Effector memory CD4-positive, alpha-beta T cell (primary cell): Measurements from ENCODE around the gene PPP2R2B.

Experiments
- DNase-seq, 3 donors: peaks; one replicate each; pipeline ENCODE4 v3.0.0-alpha.2; 2020
- H3K27ac ChIP-seq: 2 replicates; pipeline ENCODE4 v1.7.0; 2013; ENCODE audit warnings: mild to moderate bottlenecking, low read length, moderate library complexity; ENCODE audit not compliant: insufficient read depth, poor library complexity, severe bottlenecking
- H3K27me3 ChIP-seq: replicated peaks from 2 replicates; pipeline ENCODE4 v1.7.0; 2013; ENCODE audit warnings: mild to moderate bottlenecking, low read length; ENCODE audit not compliant: insufficient read depth, control insufficient read depth, poor library complexity, severe bottlenecking
- H3K36me3 ChIP-seq: 2 replicates; pipeline ENCODE4 v1.7.0; 2013; ENCODE audit warnings: mild to moderate bottlenecking, low read length, moderate library complexity; ENCODE audit not compliant: control insufficient read depth, insufficient read depth
- H3K4me1 ChIP-seq: 2 replicates; pipeline ENCODE4 v1.7.0; 2013; ENCODE audit warnings: low read length, mild to moderate bottlenecking; ENCODE audit not compliant: control insufficient read depth, insufficient read depth, poor library complexity, severe bottlenecking
- H3K4me3 ChIP-seq: 2 replicates; pipeline ENCODE4 v1.7.0; 2013; ENCODE audit warnings: low read length, low read depth, mild to moderate bottlenecking; ENCODE audit not compliant: insufficient read depth, poor library complexity, severe bottlenecking
- H3K9me3 ChIP-seq: 2 replicates; pipeline ENCODE4 v1.7.0; 2013; ENCODE audit warnings: mild to moderate bottlenecking, low read length, moderate library complexity; ENCODE audit not compliant: control insufficient read depth

The PPP2R2B gene

GRCh38 chr5:146867996-146868708, 10.4 kb downstream of the PPP2R2B start:
- no peak overlapping the region for H3K27ac ChIP-seq
- DNase-seq = no peak
- no peaks in the 10 kb centered on the region for H3K4me1 ChIP-seq
- H3K27me3 ChIP-seq = no peaks in the 10 kb centered on the region
- no peaks in the 10 kb centered on the region for H3K36me3 ChIP-seq
- no peak overlapping the region for H3K4me3 ChIP-seq
- H3K9me3 ChIP-seq = no peaks in the 10 kb centered on the region

GRCh38 chr5:146866263-146866662, 12.3 kb downstream of the PPP2R2B start:
- H3K4me3 ChIP-seq = no peak overlapping the region
- no peak for DNase-seq
- H3K27ac ChIP-seq = no peak overlapping the region
- no peaks in the 10 kb centered on the region for H3K9me3 ChIP-seq
- H3K36me3 ChIP-seq = no peaks in the 10 kb centered on the region
- H3K4me1 ChIP-seq = no peaks in the 10 kb centered on the region
- no peaks in the 10 kb centered on the region for H3K27me3 ChIP-seq

- Histone ChIP-seq H3K4me1 (no peaks in the 10 kb centered on the region), H3K9me3 (no peaks in the 10 kb centered on the region), H3K27ac (no peak overlapping the region), H3K36me3 (no peaks in the 10 kb centered on the region), H3K27me3 (no peaks in the 10 kb centered on the region), H3K4me3 (no peak overlapping the region)
- DNase-seq = no peak
Observed at GRCh38 chr5:146862641-146863040, 15.9 kb downstream of the PPP2R2B start.

- Histone ChIP-seq H3K36me3 (no peaks in the 10 kb centered on the region), H3K4me3 (no peak overlapping the region), H3K27ac (no peak overlapping the region), H3K4me1 (no peaks in the 10 kb centered on the region), H3K9me3 (no peaks in the 10 kb centered on the region), H3K27me3 (no peaks in the 10 kb centered on the region)
- DNase-seq = no peak
Observed at GRCh38 chr5:146860213-146860893, 18.2 kb downstream of the PPP2R2B start.

- no peaks in the 10 kb centered on the region for H3K4me1 ChIP-seq
- no peak overlapping the region for H3K27ac ChIP-seq
- no peaks in the 10 kb centered on the region for H3K36me3 ChIP-seq
Observed at GRCh38 chr5:146852089-146852488, 26.5 kb downstream of the PPP2R2B start.

GRCh38 chr5:146851133-146851532, 27.4 kb downstream of the PPP2R2B start:
- H3K9me3 ChIP-seq = no peaks in the 10 kb centered on the region
- H3K27me3 ChIP-seq = no peaks in the 10 kb centered on the region
- no peaks in the 10 kb centered on the region for H3K36me3 ChIP-seq
- H3K4me1 ChIP-seq = no peaks in the 10 kb centered on the region
- DNase-seq = no peak
- H3K4me3 ChIP-seq = no peak overlapping the region
- H3K27ac ChIP-seq = no peak overlapping the region

More at GRCh38 chr5:146852089-146852488, 26.5 kb downstream of the PPP2R2B start:
- H3K9me3 ChIP-seq = no peaks in the 10 kb centered on the region
- no peak overlapping the region for H3K4me3 ChIP-seq
- H3K27me3 ChIP-seq = no peaks in the 10 kb centered on the region
- no peak for DNase-seq

- Histone ChIP-seq H3K27ac (no peak overlapping the region), H3K4me3 (no peak overlapping the region), H3K9me3 (no peaks in the 10 kb centered on the region), H3K36me3 (no peaks in the 10 kb centered on the region), H3K27me3 (no peaks in the 10 kb centered on the region), H3K4me1 (no peaks in the 10 kb centered on the region)
- DNase-seq = no peak
Observed at GRCh38 chr5:146849694-146850303, 28.8 kb downstream of the PPP2R2B start.

- Histone ChIP-seq H3K36me3 (no peaks in the 10 kb centered on the region), H3K9me3 (no peaks in the 10 kb centered on the region), H3K4me1 (no peaks in the 10 kb centered on the region), H3K27ac (no peak overlapping the region), H3K27me3 (no peaks in the 10 kb centered on the region), H3K4me3 (no peak overlapping the region)
- DNase-seq = no peak
Observed at GRCh38 chr5:146848133-146848532, 30.4 kb downstream of the PPP2R2B start.

GRCh38 chr5:146840016-146840415, 38.5 kb downstream of the PPP2R2B start:
- no peak for DNase-seq
- no peak overlapping the region for H3K27ac ChIP-seq

GRCh38 chr5:146836226-146836842, 42.2 kb downstream of the PPP2R2B start:
- no peaks in the 10 kb centered on the region for H3K36me3 ChIP-seq
- no peaks in the 10 kb centered on the region for H3K9me3 ChIP-seq
- no peaks in the 10 kb centered on the region for H3K4me1 ChIP-seq
- no peak overlapping the region for H3K27ac ChIP-seq
- H3K27me3 ChIP-seq = no peaks in the 10 kb centered on the region
- no peak for DNase-seq
- H3K4me3 ChIP-seq = no peak overlapping the region

More at GRCh38 chr5:146840016-146840415, 38.5 kb downstream of the PPP2R2B start:
- no peak overlapping the region for H3K4me3 ChIP-seq
- no peaks in the 10 kb centered on the region for H3K9me3 ChIP-seq
- no peaks in the 10 kb centered on the region for H3K4me1 ChIP-seq
- H3K36me3 ChIP-seq = no peaks in the 10 kb centered on the region
- no peaks in the 10 kb centered on the region for H3K27me3 ChIP-seq
